SJSA1 (cell line): Measurements from ENCODE around the gene AP5B1. TPM values are rescaled to one million over a fixed set of nuclear protein-coding genes. Genes with fewer than 3 reads are reported as not detected.
"Not testable (repeated sequence)": the region's sequence is repeated elsewhere in the genome, so short reads cannot be mapped to it uniquely, and the experiment has no call there.

Experiments used
- DNase-seq, 2 experiments: peaks; one replicate each; pipeline ENCODE4 v3.0.0-alpha.2; 2015 to 2020; ENCODE audit warnings: low spot score in 2 of 2, low read depth in 1 of 2
- H3K27ac ChIP-seq: fragments of 250-450 bp; sonication (Bioruptor Pico); 2 replicates; pipeline ENCODE4 v1.5.1; 2020; ENCODE audit warnings: mild to moderate bottlenecking, moderate library complexity
- H3K27me3 ChIP-seq: fragments of 250-450 bp; sonication (Bioruptor Pico); replicated peaks from 2 replicates; pipeline ENCODE4 v1.5.1; 2020; ENCODE audit warnings: mild to moderate bottlenecking, moderate library complexity
- H3K36me3 ChIP-seq: fragments of 250-450 bp; sonication (Bioruptor Pico); 2 replicates; pipeline ENCODE4 v1.5.1; 2020; ENCODE audit warnings: mild to moderate bottlenecking
- H3K4me1 ChIP-seq: fragments of 250-450 bp; sonication (Bioruptor Pico); replicated peaks from 2 replicates; pipeline ENCODE4 v1.6.1; 2021; ENCODE audit warnings: mild to moderate bottlenecking
- H3K4me3 ChIP-seq: fragments of 250-450 bp; sonication (Bioruptor Pico); 2 replicates; pipeline ENCODE4 v1.5.1; 2020; ENCODE audit warnings: mild to moderate bottlenecking
- H3K9me3 ChIP-seq: fragments of 250-450 bp; sonication (Bioruptor Pico); replicated peaks from 2 replicates; pipeline ENCODE4 v1.5.1; 2020; ENCODE audit warnings: mild to moderate bottlenecking
- total RNA-seq: library from RNA; depleted of rRNA; stranded (reverse); fragments of >200 nt; shearing (Covaris generic); gene quantifications from 2 replicates; pipeline ENCODE4 v1.2.3, GENCODE V29; 2014

AP5B1 gene
- total RNA-seq, 1 experiment from 2014 or later: 30.4 TPM

DNA sequence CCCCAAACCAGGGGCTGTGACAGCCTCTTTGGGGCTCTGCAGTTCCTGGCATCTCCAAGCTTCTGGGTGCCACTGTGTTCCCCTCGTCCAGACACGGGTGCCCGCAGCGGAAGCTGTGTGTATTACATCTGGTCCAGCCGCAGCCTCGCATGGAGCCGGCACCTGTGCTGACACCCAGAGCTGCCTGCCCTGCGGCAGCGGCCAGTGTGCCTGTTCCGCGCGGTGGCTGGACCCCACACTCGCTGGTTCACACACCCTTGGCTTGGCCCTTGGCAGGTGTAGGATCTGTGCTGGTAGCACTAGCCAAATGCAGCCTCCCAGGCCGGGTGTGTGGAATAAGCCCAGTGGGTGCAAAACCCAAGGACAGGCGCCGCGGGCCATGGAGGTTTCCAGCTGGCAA lies 35.7 kb downstream of the AP5B1 start:
- no peak overlapping the region for H3K27ac ChIP-seq

DNA sequence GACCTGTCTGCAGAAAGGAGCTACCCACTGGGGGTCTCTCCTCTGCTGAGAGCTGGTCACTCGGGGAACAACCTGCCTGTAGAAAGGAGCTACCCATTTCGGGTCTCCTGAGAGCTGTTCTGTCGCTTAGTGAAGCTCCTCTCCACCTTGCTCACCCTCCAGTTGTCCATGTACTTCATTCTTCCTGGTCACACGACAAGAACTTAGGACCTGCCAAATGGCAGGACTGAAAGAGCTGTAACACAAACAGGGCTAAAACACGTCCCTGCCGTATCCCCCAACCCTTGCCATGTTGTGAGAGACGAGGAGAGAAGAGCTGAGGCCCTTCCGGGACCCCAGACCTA lies 36.1 kb downstream of the AP5B1 start:
- Histone ChIP-seq H3K9me3 (peaks cover 4% of the 10 kb centered on the region; the same call in 1 of the 2 replicates), H3K4me3 (no peak overlapping the region), H3K27ac (no peak overlapping the region), H3K4me1 (no peaks in the 10 kb centered on the region), H3K36me3 (no peaks in the 10 kb centered on the region), H3K27me3 (peaks cover 22% of the 10 kb centered on the region)
- DNase-seq: no peak

More for the DNA sequence above, 35.7 kb downstream of the AP5B1 start:
- H3K36me3 ChIP-seq: no peaks in the 10 kb centered on the region
- peaks cover 4% of the 10 kb centered on the region; the same call in 1 of the 2 replicates for H3K9me3 ChIP-seq
- no peak for DNase-seq
- H3K4me3 ChIP-seq: no peak overlapping the region
- peaks cover 25% of the 10 kb centered on the region for H3K27me3 ChIP-seq
- H3K4me1 ChIP-seq: no peaks in the 10 kb centered on the region

DNA sequence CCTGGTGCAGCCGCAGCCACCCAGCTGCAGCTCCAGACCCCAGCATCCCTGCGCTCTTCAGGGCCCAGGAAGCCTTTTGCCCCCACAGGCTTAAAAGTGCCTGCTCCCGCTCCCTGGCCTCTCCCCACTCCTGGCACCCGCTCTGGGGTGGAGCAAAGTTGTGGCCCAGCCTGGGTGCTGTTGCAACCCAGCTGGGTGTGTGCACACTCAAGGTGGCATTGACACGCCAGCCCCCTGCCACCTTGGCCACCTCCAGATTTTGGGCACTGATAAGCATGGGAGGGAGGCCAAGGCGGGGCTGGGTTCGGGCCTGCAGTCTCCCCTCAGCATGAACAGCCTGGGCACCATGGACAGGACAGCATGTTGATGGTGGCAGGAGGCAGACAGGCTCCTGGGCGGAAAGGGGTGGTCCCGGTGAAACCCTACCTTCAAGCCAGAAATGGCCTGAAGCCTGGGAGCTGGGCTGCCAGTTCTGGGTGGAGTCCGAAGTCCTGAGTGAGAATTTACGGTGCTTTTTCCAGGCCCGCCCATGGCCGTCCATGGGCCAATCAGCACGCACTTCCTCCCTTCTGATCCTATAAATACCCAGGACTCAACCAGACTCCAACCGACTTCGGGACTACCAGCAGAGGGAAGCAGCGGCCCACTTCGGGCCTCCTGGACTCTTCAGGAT lies 36.6 kb downstream of the AP5B1 start:
- DNase-seq: peak; percentile 55 to 70
- no peaks in the 10 kb centered on the region for H3K4me1 ChIP-seq
- H3K9me3 ChIP-seq: peaks cover 4% of the 10 kb centered on the region; the same call in 1 of the 2 replicates
- H3K27ac ChIP-seq: no peak overlapping the region
- H3K36me3 ChIP-seq: no peaks in the 10 kb centered on the region
- H3K4me3 ChIP-seq: no peak overlapping the region
- peaks cover 21% of the 10 kb centered on the region for H3K27me3 ChIP-seq

DNA sequence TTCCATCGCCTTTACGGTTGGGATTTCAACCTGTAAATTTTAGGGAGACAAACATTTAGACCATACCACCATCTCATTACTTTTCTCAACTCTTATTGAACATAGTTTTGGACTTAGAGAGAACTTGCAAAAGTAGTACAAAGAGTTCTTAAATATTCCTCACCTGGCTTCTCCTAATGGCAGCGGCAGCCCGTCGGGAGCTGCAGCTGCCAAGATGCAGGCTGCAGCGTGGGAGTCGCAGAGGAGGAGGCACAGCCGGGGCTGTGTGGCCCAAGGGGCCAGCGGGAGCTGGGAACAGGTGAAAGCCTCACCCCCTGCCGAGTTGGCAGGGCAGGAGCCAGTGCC lies 37.1 kb downstream of the AP5B1 start:
- Histone ChIP-seq H3K27me3 (peaks cover 16% of the 10 kb centered on the region), H3K27ac (no peak overlapping the region), H3K9me3 (peaks cover 4% of the 10 kb centered on the region; the same call in 1 of the 2 replicates), H3K36me3 (no peaks in the 10 kb centered on the region), H3K4me1 (no peaks in the 10 kb centered on the region), H3K4me3 (no peak overlapping the region)
- no peak for DNase-seq

DNA sequence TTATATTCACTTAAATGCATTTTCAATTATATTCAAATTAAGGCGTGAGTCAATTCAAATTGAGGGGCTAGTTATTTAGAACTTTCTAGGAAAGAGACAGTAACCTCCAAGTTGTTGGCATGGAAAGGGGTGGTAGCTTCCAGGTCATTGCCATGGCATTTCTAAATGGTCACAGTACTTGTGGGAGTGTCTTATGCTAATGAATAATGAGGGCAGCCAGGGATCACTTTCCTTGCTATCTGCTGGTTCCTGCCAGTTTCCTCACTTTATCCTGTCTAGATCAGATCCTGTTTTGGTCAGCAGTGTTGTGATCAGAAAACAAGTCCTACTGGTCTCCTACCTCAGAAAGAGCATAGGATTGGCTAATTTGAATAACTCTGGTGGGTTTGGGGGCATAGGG lies 38.4 kb downstream of the AP5B1 start:
- H3K4me3 ChIP-seq: no peak overlapping the region
- no peaks in the 10 kb centered on the region for H3K36me3 ChIP-seq
- no peaks in the 10 kb centered on the region for H3K9me3 ChIP-seq
- H3K4me1 ChIP-seq: no peaks in the 10 kb centered on the region
- no peak for DNase-seq
- H3K27me3 ChIP-seq: peaks cover 7% of the 10 kb centered on the region
- H3K27ac ChIP-seq: no peak overlapping the region

DNA sequence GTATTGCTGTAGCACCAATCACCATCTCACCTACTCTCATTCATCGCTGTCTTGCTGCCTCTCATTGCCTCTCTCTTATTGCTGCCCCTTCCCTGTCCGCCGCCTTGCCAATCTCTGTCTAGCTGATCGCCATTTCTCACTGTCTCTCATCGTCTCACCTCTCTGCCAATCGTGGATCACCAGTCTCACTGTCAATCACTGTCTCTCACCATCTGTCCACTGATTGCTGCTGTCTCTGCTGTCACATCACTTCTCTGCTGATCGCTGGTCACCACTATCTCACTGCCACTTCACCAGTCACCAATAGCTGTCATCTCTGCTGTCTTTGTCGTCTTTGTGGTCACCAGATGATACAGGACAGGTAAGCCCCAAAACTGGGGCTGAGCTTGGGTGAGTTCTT lies 39.6 kb downstream of the AP5B1 start:
- Histone ChIP-seq H3K27ac (no peak overlapping the region), H3K9me3 (peaks cover 5% of the 10 kb centered on the region), H3K4me3 (no peak overlapping the region), H3K36me3 (no peaks in the 10 kb centered on the region), H3K27me3 (peaks cover 7% of the 10 kb centered on the region), H3K4me1 (no peaks in the 10 kb centered on the region)
- DNase-seq: no peak

DNA sequence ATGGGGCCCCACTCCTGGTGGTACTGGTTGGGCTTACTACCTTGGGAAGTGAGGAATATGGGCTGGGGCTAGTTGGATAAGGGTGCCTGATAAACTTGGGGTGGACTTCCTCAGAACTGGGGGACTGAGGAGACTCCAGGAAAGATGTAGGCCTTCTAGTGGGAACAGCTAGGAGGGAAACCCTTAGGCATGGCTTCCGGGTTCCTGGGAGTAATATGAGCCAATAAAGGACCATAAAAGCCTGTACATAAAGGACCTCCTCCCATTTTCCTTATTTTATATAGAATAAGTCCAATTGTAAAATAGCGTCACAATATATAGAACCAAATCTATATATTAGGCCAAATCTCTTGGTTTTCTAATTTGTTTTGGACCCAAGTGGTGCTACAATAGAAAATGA lies 41.8 kb downstream of the AP5B1 start:
- no peak for DNase-seq
- no peaks in the 10 kb centered on the region for H3K36me3 ChIP-seq
- peaks cover 3% of the 10 kb centered on the region for H3K27me3 ChIP-seq
- H3K4me3 ChIP-seq: no peak overlapping the region
- H3K4me1 ChIP-seq: no peaks in the 10 kb centered on the region
- H3K27ac ChIP-seq: no peak overlapping the region
- H3K9me3 ChIP-seq: peaks cover 5% of the 10 kb centered on the region

DNA sequence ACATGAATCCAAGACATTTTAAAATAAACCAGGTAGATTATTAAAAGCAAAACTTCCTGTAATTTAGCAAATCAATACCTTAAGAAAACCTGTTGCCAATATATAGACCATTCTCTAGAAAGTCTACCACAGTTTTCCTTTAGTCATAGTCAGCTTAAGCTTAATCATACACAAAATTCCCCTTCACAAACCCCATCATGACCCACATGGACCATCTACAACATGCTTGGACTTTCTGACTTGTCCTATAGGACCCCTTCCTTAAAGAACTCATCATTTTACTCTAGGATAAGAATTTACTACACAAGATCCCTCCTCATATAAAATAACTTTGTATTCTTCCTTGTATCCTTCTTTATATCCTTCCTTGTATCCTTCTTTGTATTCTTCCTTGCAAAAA lies 44.0 kb downstream of the AP5B1 start:
- Histone ChIP-seq H3K27ac (no peak overlapping the region), H3K4me3 (no peak overlapping the region), H3K4me1 (no peaks in the 10 kb centered on the region), H3K36me3 (no peaks in the 10 kb centered on the region), H3K27me3 (peaks cover 3% of the 10 kb centered on the region), H3K9me3 (peaks cover 5% of the 10 kb centered on the region)
- DNase-seq: no peak

DNA sequence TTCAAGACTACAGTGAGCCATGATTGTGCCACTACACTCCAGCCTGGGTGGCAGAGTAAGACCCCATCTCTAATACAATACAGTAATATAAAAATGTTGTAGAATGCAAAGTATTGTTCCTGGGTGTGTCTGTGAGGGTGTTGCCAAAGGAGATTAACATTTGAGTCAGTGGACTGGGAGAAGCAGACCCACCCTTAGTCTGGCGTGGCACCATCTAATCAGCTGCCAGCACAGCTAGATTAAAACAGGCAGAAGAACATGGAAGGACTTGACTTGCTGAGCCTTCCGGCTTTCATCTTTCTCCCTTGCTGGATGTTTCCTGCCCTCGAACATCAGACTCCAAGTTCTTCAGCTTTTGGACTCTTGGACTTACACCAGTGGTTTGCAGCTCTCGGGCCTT lies 45.7 kb downstream of the AP5B1 start:
- H3K9me3 ChIP-seq, H3K27me3 ChIP-seq, H3K4me3 ChIP-seq, DNase-seq, H3K4me1 ChIP-seq, H3K36me3 ChIP-seq, H3K27ac ChIP-seq: not testable (repeated sequence)

DNA sequence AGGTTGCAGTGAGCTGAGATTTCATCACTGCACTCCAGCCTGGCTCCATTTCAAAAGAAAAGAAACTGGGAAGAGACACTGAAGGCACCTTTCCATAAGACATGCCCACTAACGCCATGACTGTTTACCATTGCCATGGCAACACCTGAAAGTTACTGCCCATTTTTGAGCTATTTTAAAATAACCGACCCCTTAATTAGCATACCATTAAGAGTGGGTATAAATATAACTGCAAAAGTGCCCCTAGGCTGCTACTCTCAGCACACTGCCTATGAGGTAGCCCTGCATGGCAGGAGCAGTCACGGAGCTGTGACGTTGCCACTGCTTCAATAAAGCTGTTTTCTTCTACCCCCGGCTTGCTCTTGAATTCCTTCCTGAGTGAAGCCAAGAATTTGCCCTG lies 50.3 kb downstream of the AP5B1 start:
- H3K9me3 ChIP-seq: no peaks in the 10 kb centered on the region; the same call in none of the 2 replicates
- H3K27ac ChIP-seq: no peak overlapping the region
- H3K27me3 ChIP-seq: peaks cover 14% of the 10 kb centered on the region
- no peak overlapping the region for H3K4me3 ChIP-seq
- no peak for DNase-seq
- H3K4me1 ChIP-seq: no peaks in the 10 kb centered on the region
- no peaks in the 10 kb centered on the region for H3K36me3 ChIP-seq

DNA sequence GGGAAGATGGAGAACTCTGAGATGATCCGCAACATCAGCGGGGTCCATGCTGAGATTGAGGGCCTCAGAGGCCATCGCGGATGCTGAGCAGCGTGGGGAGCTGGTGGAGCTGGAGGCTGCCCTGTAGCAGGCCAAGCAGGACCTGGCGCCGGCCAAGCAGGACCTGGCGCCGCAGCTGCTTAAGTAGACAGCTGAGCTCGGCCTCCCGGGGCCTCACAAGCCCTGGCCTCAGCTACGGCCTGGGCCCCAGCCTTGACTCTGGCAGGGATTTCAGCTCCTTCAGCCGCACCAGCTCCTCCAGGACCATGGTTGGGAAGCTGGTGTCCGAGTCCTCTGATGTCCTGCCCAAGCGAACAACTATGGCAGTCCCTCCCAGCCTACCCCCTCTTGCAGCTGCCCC lies 52.9 kb downstream of the AP5B1 start:
- Histone ChIP-seq H3K4me1 (no peaks in the 10 kb centered on the region), H3K27ac (no peak overlapping the region), H3K36me3 (no peaks in the 10 kb centered on the region), H3K27me3 (peaks cover 16% of the 10 kb centered on the region), H3K9me3 (no peaks in the 10 kb centered on the region; the same call in 1 of the 2 replicates), H3K4me3 (no peak overlapping the region)
- DNase-seq: no peak

DNA sequence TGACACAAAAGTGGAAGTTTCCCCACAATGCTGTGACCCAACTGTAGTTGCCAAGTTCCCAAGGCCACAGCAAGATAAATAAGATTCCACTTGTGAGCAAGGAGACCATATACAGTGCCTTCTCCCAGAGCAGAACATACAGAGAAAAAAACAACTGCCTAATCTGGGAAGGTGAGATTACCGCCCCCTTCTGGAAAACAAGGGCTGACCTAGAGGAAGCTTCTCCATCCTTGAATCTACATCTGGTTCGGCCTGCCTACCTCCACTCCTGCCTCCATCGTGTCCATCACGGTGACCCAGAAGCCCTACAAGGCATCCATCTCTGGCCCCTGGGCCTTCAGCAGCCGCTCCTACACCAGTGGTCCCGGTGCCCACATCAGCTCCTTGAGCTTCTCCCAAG lies 54.1 kb downstream of the AP5B1 start:
- peaks cover 16% of the 10 kb centered on the region for H3K27me3 ChIP-seq
- H3K36me3 ChIP-seq: no peaks in the 10 kb centered on the region
- H3K4me1 ChIP-seq: no peaks in the 10 kb centered on the region
- H3K9me3 ChIP-seq: no peaks in the 10 kb centered on the region; the same call in 1 of the 2 replicates
- DNase-seq: no peak
- H3K27ac ChIP-seq: no peak overlapping the region
- H3K4me3 ChIP-seq: no peak overlapping the region
